ENCODE results near the gene VPS13D. TPM values are rescaled to one million over a fixed set of nuclear protein-coding genes. Genes with fewer than 3 reads are reported as not detected.

VPS13D gene
- total and polyA plus RNA-seq, 2 of the 4 experiments (the other 2 are of a cell fraction) = 9.0 to 16.3 TPM

- BruUV-seq (replicated peaks) = no TSS peak
- no peak overlapping the region for H3K27ac ChIP-seq (ENCODE audit: insufficient read depth, low read length)
- POLR2A ChIA-PET (ENCODE audit: unreplicated experiment) = no interaction called here
- H2AFZ ChIP-seq (replicated peaks; ENCODE audit: low read length, poor library complexity) = no peak overlapping the region
- dilution Hi-C loops (cut with HindIII; ENCODE audit: low sequenced_read_pairs, unreplicated experiment) = no loop called here
- H3K4ac ChIP-seq (ENCODE audit: low read depth, low read length) = no peak overlapping the region
- intact Hi-C loops (cut with micrococcal nuclease) = no loop called here
- H4K20me1 ChIP-seq (ENCODE audit: insufficient read depth, low read length) = no peaks in the 10 kb centered on the region
- H4K8ac ChIP-seq (ENCODE audit: low read depth in 2 of 2, low read length in 2 of 2) = no peak overlapping the region
- no peak overlapping the region for H2AK5ac ChIP-seq (ENCODE audit: low read depth, low read length)
- H3K9me1 ChIP-seq (ENCODE audit: insufficient read depth, low read length) = no peaks in the 10 kb centered on the region
- H2BK5ac ChIP-seq (ENCODE audit: low read depth, low read length, poor library complexity, severe bottlenecking) = no peak overlapping the region
- H4K5ac ChIP-seq (ENCODE audit: low read depth, low read length) = no peak overlapping the region; the same call in 1 of the 2 replicates
- in situ Hi-C loops (cut with MboI; ENCODE audit: low sequenced_read_pairs) = no loop called here
- H2AK9ac ChIP-seq (replicated peaks; ENCODE audit: low read depth, low read length, poor library complexity) = no peak overlapping the region
- CTCF ChIA-PET = interaction anchor here (0.6 kb wide), 1 partner anchor 88 kb away, joined by 3 read pairs; no protein-coding TSS in a partner anchor
- H2BK120ac ChIP-seq (ENCODE audit: low read depth, low read length) = no peak overlapping the region
- DNase-seq (no peak), ATAC-seq (ENCODE audit: low read depth) (no peak)
- no peak overlapping the region for H3K23ac ChIP-seq (ENCODE audit: low read depth, low read length)
- peaks cover 6% of the 10 kb centered on the region; the same call in 1 of the 2 replicates for H3K36me3 ChIP-seq (ENCODE audit: control insufficient read depth, insufficient read depth, low read length)
- H3K27me3 ChIP-seq (ENCODE audit: control insufficient read depth, insufficient read depth, low read length) = no peaks in the 10 kb centered on the region
- H2BK15ac ChIP-seq (ENCODE audit: low read depth, low read length) = no peak overlapping the region
- H4K91ac ChIP-seq (ENCODE audit: insufficient read depth, low read depth, low read length) = no peak overlapping the region; the same call in 1 of the 2 replicates
- TF ChIP-seq FOS (IDR thresholded peaks at IDR 0.05; ENCODE audit: low read depth, low read length) (no peak), CHD1 (IDR thresholded peaks at IDR 0.05; ENCODE audit: low read depth, low read length) (no peak), RAD21 (IDR thresholded peaks at IDR 0.05; ENCODE audit: low read length) (no peak), SMC3 (IDR thresholded peaks at IDR 0.05; ENCODE audit: low read depth, low read length) (no peak), CTCF (conservative IDR thresholded peaks at IDR 0.05; ENCODE audit: low read depth, low read length) (no peak), MAFK (IDR thresholded peaks at IDR 0.05; ENCODE audit: low read depth, low read length) (no peak), USF2 (IDR thresholded peaks at IDR 0.05; ENCODE audit: low read depth, low read length) (no peak), BHLHE40 (IDR thresholded peaks at IDR 0.05; ENCODE audit: low read depth, low read length) (no peak), RCOR1 (IDR thresholded peaks at IDR 0.05; ENCODE audit: insufficient replicate concordance, low read length) (no peak), ELK1 (IDR thresholded peaks at IDR 0.05; ENCODE audit: borderline replicate concordance, low read depth, low read length) (no peak), RFX5 (IDR thresholded peaks at IDR 0.05; ENCODE audit: low read depth, low read length) (no peak), MXI1 (IDR thresholded peaks at IDR 0.05; ENCODE audit: borderline replicate concordance, low read depth, low read length) (no peak), MAZ (IDR thresholded peaks at IDR 0.05; ENCODE audit: borderline replicate concordance, low read depth, low read length) (no peak), CEBPB (IDR thresholded peaks at IDR 0.05; ENCODE audit: low read depth, low read length) (no peak)
- H3K4me1 ChIP-seq (ENCODE audit: control insufficient read depth, insufficient read depth, low read length) = no peaks in the 10 kb centered on the region
- H3K14ac ChIP-seq (replicated peaks; ENCODE audit: low read depth, low read length) = no peak overlapping the region
- 100% methylated on average over 1 of the region's 11 CpGs; no CpG with 5 or more reads in 1 of the 2 experiments for WGBS, 2 experiments (ENCODE audit: extremely low coverage in 2 of 2, insufficient read length in 1 of 2)
- H3K79me1 ChIP-seq (ENCODE audit: low read depth in 1 of 2, low read length in 2 of 2) = no peaks in the 10 kb centered on the region
- H3K56ac ChIP-seq (ENCODE audit: extremely low read depth, insufficient read depth, low read length) = no peak overlapping the region
- H3K4me2 ChIP-seq (ENCODE audit: low read depth, low read length) = no peak overlapping the region
- H3K9me3 ChIP-seq (ENCODE audit: control insufficient read depth, insufficient read depth, low read length) = no peaks in the 10 kb centered on the region
- H3K18ac ChIP-seq (ENCODE audit: low read depth, low read length) = no peak overlapping the region
- no peak overlapping the region for H3K9ac ChIP-seq (ENCODE audit: low read depth, low read length)
- H2BK20ac ChIP-seq (ENCODE audit: low read depth, low read length) = no peak overlapping the region
- no peak overlapping the region for H3K4me3 ChIP-seq (ENCODE audit: insufficient read depth, low read depth, low read length)
Observed at GRCh38 chr1:12495725-12496124, 265.9 kb downstream of the VPS13D start.
